DMS153 (cell line): ENCODE results near the gene CUX1.
"Not testable (repeated sequence)": the region's sequence is repeated elsewhere in the genome, so short reads cannot be mapped to it uniquely, and the experiment has no call there.

Source experiments
- DNase-seq: peaks from one replicate; lab custom pipeline; 2025; lab: John Stamatoyannopoulos, UW

The CUX1 gene

DNA sequence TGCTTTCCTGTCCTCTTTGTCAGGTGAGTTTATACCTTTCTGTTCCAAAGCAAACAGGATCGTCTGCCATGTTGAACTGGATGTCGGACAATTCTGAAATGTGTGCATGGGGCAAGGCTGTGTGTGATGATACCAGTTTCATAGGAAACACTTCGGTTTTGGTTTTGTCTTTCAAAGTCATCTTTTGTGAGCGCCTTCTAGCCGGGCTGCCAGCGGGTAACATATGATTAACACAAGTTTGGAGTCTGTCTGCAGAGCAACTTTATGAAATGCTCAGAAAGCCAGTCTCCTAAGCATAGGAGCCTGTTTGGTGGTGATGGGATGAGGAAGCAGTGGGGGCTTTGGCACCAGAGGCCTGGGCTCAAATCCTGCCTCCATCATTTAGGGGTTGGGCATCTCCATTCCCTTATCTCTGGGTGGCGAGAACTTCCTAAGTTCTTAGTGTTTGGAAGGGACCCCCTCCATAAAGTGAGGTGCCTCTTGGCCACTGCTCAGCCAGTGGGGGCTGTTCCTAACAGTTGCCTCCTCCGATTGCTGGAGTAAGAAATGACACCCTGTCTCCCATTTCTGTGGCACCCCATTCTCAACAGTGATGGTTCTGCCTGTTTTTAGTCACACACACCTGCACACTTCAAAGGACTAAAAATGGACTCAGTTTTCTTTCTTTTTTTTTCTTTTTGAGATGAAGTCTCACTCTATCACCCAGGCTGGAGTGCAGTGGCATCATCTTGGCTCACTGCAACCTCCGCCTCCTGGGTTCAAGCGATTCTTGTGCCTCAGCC is 36.8 kb downstream of the CUX1 start:
- no peak for DNase-seq

DNA sequence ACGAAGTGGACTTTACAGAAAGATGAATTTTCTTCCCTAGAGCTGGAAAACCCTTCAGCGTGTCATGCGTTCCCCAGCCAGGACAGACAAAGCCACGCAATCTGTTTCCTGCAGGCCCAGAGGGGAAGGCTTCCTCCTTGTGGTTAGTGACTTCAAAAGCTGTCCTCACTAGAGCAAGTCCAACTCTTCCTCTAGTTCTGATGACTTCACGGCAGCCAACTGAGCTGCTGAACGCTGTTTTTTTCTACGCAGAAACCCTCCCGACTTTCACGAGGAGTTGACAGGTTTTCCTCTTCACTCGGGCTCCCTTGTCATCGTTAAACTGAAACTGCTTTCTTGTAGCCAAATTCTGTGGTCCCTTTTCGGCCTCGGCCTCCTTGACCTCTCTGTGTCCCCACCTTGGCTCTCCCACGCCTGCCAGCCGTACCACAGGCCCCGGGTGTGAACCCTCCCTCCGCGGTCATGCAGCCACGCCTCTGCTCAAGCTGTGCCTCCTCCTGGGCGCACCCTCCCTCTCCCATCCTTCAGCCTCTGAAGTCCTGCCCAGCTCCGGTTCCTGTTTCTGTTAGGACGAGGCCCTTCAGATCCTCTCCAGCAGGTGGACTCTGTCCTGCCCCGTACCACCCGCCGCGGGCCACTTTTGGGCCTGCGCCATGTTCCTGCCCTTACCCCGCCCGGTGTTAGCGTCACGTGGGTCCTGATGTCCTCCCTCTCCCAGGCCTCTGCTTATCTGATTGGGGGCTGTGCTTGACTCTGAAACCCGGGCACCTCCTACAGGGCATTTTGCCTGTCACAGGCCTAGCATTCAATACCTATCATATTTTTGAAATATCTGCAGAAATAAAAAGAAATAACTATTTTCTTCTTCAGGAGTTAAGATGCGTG is 39.3 kb downstream of the CUX1 start:
- peak; percentile 87 for DNase-seq

DNA sequence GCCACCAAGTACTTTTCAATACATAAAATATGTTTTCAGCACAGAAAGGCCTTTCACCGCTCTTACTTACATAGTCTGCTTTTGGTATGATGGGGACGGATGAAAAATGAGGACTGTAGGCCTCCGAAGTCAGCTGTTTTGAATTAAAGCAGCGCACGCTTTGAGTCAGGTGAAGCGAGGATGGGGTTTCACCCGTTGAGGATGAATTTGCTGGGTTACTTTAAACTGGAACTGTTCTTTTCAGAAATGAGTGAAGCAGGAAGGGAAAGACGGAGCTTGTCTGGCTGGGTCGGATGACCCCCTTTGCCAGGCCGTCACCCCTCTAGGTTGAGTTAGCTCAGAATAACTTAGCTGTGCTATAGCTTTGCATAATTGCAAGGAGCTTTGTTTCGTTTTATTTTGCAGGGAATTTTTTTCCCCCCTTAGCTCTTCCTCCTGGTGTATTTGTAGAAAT is 40.0 kb downstream of the CUX1 start:
- no peak for DNase-seq

DNA sequence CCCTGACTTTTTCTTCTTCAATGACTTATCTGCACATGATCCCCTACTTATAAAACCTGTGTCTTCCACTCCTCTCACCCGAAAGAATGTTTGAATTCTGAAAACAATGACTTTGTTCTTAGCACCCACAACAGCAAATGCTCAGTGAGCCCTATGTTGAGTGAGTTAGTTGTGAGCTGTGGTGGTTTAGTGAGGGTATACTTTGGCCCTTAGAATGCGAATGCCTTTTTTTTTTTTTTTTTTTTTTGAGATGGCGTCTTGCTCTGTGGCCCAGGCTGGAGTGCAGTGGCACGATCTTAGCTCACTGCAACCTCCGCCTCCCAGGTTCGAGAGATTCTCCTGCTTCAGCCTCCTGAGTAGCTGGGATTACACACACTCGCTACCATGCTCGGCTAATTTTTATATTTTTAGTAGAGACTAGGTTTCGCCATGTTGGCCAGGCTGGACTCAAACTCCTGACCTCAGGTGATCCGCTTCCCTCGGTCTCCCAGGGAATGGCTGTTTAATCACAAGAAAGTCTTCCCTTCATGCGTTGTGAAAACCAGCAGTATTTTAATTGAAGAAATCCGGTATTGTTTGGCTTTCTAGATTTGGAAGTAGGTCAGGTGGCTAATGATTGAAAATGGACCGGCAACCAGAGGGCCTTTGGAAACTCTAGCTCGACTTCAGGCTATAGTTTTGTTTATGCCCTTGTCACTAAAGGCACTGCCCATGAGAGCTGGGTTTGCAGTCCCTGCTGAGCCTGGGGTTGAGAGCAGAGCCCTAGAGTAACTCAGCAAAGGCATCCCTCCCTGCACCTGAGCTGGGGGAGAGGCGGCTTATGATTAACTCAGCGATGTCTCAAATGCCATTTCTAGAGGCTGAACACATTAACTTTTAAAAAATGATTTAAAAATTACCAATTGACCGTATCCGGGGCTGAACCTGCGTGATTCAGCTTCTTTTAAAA is 41.3 kb downstream of the CUX1 start:
- no peak for DNase-seq

DNA sequence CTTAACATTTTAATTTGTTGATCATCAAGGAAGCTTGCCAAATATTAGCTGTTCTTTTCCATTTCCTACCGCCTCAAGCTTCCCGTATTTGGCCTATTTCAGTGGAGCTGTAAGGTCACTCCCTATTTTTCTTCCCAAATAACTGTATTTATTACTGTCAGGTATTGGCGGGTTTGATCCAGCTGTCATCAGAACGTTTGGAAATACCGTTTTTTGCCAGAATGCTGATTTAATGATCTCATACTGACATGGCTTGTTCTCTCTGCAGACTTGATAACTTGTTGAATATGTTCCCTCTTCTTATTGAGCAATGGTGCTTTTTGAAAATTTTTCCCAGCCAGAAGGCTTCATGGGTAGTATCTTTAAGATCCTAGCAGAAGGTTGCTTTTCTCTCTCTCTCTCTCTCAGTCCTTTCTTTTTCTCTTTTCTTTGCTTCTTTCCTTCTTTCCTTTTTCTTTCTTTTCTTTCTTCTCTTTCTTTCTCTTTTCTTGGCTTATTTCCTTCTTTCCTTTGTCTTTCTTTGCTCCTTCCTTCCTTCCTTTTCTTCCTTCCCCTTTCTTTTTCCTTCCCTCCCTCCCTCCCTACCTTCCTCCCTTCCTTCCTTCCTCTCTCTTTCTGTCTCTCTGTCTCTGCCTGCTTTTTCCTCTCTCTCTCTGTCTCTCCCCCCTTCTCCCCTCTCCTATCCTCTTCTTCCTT is 42.1 kb downstream of the CUX1 start:
- no peak for DNase-seq

DNA sequence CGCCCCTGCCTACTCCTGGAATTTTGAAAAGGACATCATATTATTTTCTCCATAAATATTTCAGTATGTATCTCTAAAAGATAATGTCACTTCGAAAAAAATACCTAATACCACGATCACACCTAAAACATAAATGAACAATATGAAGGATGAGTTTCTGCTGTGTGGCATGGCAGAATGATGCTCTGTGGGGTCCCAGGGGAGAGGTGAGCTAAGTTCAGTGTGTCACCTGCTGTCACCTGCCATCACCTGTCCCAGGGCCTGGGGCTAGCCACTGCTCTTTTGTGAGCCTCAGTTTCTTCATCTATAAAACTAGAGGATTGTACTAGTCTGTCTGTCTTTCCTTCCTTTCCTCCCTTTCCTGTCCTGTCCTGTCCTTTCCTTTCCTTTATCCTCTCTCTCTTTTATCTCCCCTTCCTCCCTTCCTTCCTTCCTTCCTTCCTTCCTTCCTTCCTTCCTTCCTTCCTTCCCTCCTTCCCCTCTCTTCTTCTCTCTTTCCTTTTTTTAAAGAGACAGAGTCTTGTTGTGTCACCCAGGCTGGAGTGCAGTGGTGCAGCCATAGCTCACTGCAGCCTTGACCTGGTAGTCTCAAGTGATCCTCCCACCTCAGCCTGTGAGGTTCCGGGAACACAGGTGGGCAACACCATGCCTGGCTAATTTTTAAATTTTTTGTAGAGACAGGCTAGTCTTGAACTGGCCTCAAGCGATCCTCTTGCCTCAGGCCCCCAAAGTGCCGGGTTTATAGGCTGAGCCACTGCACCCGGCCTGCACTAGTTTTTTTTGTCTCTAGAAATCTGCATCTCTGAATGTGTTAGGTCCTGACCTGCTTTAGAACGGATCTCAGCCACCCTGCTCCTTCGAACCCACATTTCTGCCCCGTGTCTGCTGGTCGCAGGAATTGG is 43.1 kb downstream of the CUX1 start:
- DNase-seq, result no peak

DNA sequence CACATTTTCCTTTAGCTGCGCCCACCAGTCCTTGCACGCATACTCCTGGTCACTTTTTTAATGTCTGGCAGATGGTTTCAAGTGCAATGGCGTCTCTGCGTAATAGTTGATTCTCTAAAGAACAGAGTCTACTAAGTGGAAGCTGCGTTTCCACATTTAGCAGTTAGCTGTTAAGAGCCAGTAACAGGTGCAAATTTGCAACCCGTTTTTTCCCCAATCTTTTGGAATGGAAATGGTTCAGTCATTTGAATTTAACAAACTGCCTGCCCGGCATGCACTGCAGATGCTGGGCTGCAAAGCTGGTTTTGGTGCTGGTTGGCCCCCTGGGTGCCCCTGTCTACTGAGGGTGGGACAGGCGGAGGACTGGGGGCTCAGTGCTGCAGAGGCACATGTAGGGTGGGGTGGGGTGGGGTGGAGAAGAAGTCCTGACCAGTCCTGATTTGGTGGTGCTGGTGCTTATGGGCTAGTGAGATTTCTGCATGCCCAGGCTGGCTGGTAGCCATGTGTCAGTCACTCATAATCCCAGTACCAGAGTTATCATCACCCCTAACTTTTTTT is 43.9 kb downstream of the CUX1 start:
- DNase-seq, result no peak

DNA sequence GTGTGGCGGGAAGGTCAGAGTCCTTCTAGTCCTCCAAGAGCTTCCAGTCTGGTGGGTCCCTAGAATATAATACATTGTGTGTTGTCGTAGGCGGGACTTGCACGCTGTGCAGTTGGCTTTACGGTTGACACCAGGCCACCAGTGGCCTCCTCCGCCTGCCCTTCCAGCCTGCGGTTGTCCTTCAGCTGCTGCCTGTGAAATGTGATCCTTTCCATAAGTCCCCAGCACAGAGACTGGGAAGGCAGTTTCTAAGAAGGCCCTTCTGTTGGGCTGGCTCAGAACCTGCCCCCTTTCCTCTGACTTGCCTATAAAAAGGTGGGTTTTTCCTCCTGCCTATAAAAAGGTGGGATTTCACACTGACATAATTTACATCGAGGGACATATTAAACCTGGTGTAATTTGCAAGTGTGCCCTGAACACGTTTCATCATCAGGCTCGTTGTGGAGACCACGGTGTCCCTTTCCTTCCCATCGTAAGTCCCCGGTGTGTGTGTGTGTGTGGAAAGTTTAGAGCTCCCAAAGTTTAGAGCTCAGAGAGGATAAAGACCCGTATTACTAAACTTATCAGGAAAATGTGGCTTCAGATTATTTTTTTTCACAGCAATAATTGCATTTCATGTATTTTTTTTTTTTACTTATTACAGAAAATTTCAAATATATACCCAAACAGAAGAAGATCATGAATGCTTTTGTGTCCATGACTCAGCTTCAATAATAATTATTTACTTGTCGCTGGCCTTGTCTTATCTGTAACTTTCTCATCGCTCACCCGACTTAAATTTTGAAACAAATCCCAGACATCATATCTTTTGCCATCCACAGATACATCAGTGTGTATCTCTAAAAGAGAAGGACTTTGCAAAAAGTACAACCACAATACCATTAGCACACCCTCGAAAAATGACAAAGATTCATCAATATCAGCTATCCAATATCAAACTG is 45.1 kb downstream of the CUX1 start:
- no peak for DNase-seq

DNA sequence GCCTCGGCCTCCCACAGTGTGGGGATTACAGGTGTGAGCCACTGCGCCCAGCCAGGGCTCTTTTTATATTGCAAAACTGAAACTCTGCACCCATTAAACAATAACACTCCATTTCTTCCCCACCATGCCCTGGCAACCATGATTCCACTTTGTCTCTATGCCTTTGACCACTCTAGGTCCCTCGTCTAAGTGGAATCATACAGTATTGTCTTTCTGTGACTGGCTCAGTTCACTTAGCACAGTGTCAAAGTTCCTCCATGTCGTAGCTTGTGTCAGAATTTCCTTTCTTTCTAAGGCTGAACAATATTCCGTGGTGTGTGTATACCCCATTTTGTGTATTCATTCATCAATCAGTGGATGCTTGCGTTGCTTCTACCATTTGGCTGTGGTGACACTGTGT is 46.2 kb downstream of the CUX1 start:
- no peak for DNase-seq

DNA sequence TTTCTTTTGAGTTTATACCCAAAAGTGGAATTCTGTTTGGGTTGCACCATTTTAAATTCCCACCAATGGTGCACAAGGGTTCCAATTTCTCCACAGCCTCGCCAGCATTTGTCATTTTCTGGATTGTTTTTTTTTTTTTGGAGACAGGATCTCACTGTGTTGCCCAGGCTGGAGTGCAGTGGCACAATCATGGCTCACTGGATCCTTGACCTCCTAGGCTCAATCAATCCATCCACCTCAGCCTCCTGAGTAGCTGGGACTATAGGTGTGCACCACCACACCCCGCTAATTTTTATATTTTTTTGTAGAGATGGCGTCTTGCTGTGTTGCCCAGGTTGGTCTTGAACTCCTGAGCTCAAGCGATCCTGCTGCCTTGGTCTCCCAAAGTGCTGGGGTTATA is 46.6 kb downstream of the CUX1 start:
- no peak for DNase-seq

DNA sequence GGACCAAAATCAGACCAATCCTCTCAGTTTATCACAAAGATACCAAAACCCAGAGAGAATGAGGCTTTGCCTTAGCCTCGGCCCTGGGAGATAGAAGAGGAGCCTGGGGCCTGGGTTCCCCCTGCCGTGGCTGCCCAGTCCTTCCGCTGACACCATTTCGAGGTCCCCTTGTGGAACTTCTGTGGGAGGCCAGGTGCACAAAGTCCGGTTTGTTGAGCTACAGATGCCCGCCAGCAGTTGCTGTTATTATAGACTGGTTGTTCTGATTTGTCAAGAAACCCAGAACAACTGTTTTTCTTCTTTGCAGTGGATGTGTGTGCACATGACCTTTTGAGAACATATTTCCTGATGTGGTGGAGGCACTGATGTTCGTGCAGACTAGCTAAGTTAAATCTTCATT is 47.6 kb downstream of the CUX1 start:
- DNase-seq, result no peak

DNA sequence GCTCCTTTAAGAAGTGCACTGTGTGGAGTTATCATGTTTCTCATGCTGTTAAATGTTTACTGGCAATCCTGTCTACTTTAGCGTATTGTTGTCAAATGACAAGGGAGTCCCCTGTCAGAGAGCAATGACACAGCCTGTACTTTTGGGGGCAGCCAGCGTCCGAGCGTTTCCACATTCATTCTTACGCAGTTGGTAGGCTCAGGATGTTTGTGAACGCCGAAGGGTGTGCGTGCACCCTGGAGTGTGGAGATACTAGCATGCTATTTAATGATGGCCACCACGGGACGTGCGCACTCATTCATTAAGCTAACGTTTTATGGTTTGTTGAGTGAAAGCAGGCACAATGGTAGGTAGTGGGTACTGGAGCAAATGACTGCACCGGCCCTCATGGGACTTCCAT is 48.0 kb downstream of the CUX1 start:
- no peak for DNase-seq

DNA sequence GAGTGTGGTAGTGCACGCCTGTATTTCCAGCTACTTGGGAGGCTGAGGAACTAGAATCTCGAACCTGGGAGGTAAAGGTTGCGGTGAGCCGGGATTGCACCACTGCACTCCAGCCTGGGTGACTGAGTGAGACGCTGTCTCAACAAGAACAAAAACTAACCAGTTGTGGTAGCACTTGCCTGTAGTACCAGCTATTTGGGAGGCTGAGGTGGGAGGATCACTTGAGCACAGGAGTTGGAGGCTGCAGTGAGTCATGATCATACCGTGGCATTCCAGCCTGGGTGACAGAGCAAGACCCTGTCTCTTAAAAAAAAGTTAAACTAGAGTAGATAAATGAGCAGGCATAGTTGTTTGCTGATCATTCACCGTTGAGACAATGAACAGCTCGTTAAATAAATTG is 48.9 kb downstream of the CUX1 start:
- DNase-seq, result no peak

DNA sequence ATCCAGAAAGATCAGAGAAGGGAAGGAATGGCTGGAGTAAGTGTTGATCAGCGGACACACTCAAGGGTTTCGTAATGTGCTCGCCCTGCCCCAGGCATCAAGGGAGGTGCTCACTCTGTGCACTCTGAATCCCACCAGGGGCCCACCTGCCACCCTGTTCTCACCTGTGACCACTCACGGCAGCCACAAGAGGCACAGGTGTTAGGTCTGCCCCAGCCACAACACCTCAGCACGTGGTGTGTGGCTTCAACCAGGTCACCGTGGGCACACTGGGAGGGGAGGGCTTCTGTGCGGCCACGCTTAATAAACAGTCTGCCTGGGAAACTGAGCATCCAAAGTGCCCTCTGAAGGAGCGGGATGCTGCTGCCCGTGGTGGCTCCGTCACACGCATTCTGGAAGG is 49.8 kb downstream of the CUX1 start:
- DNase-seq, result no peak

DNA sequence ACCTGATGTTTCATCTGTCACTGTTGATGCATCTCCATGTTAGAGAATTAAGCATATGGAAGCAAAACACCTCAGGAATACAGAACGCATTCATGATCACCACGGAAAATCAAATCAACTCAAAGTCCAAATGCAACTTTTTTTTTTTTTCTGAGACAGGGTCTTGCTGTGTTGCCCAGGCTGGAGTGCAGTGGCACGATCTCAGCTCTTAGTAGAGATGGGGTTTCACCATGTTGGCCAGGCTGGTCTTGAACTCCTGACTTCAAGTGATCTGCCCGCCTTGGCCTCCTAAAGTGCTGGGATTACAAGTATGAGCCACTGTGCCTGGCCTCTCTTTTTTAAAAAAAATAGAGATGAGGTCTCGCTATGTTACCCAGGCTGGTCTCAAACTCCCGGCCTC is 50.3 kb downstream of the CUX1 start:
- DNase-seq, result not testable (repeated sequence)

DNA sequence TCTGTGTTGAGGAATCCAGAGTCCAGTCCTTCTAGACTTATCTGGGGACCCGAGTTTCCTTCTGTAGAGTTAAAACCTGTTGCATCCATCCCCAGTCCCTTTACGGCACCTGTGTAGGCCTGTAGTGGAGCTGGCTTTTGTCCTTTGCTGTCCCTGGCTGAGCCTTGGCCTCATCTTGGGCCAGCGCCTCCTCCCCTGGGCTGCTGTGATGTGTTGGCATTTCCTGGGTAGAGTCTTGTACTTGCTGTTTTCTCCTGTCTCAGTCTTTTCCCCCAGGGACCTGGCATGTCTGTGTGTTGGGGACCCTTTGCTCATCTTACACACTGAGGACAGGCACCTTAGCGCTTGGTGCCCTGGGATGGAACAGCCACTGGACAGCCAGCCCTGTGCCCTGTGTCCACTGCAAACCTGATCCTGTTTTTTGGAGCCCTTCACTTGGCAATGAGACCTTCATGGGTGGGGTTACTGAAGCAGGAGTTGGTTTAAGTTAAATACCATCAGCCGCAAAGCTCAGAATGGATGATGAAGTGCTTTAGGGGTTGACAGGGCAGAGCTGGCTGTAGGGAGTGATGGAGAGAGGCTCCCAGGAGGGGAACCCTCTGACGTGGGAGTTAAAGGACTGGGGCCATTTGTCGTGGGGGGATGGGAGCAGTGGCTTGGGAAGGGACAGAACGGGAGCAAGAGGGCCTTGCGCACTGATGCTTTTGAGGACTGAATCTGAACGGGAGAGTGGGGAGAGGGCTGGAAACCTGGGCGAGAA is 50.9 kb downstream of the CUX1 start:
- no peak for DNase-seq

DNA sequence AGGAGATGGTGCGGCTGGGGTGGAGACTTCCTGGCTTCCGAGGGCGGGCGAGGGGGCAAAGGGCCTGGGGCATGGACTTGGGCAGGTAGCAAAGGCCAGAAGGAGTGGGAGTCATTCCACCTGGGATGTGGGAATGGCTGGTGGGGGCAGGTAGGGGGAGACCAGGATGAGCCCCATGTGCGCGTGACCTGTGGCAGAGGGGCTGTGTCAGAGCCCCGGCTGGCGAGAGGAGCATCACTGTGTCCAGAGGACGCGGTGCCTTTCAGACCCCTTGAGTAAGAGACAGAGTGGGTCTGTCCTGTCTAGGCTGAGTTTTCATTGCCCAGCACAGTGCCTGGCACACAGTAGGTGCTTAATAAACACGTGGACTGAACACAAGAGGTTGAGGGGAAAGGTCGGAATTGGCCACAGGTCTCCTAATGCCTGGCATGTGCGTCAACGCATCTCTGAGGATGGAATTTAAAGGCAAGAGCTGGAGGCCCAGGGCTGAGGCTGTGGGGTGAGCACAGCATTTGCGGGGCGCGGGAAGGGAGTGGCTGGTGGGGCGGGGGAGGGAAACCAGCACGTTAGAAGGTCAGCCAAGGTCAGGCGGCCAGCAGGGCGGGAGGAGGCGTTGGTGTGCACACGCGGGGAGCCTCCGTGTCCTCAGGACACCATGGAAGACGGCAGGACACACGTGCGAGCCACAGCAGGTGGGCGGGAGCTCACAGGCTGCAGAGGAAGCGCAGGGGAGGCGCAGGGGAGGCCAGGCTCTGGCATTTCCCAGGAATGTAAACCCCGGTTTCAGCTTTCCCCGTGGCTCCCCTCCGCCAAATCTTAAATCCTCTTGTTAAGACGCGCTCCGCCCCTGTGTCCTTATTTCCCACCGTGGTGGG is 51.8 kb downstream of the CUX1 start:
- no peak for DNase-seq
